ENCODE data around the gene MOK. TPM values are rescaled to one million over a fixed set of nuclear protein-coding genes. Genes with fewer than 3 reads are reported as not detected.

MOK gene
- total RNA-seq, 1 experiment from 2014 or later: 38.4 TPM

- no peak for DNase-seq (ENCODE audit: low read depth)
These were observed 79.6 kb downstream of the MOK start for GRCh38 chr14:102225386-102225785.

- no peak for DNase-seq (ENCODE audit: low read depth)
These were observed 81.3 kb downstream of the MOK start for GRCh38 chr14:102223682-102224081.

- DNase-seq (ENCODE audit: low read depth): no peak
These were observed 82.2 kb downstream of the MOK start for GRCh38 chr14:102222751-102223150.

DNA sequence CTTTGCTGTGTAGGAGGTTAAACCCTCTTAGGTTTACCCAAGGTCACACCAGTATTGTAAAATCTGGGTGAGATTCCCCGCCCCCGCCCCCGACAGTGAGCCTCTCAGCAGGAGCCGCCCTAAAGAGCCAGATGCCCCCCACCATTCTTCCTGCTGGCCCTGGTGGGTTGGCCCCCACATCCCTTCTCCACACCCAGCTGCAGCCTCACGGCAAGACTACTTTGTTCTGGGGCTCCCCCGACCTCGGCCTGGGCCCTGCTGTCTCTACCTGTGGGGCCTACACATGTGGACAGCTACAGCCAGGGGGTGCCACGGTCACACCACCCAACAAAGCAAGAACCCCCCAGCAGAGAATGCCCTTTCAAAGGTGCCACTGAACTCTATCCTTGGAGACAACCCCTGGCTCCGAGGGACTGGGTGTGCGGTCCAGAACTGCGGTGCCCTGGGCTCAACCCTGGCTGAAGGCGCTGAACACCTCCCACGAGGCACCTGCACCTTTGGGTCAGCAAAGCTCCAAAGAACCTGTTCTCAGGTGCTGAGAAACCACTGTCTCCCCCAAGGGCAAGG lies 82.9 kb downstream of the MOK start:
- DNase-seq (ENCODE audit: low read depth): no peak

GRCh38 chr14:102221026-102221425 lies 83.9 kb downstream of the MOK start:
- peak; percentile 23 for DNase-seq (ENCODE audit: low read depth)

DNA sequence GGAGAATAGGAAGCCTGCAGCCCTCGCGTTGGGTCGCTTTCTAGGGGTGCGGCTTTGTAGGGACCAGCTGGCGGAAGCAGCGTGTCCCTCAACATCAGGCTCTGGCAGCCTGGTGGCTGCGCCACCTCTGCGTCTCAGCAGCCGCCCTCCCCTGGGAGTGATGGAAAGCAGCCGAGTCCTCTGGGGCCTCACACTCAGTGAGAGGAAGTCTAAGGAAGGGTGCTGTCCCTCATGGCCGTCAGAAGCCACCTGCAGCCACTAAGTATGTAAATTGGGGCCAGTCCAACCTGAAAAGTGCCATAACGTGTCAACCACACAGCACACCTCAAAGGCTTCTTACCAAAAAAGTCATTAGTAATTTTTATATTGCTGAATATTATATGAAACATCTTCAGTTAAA lies 84.9 kb downstream of the MOK start:
- DNase-seq (ENCODE audit: low read depth): no peak

- no peak for DNase-seq (ENCODE audit: low read depth)
These were observed 85.6 kb downstream of the MOK start for GRCh38 chr14:102219316-102219715.

- no peak for DNase-seq (ENCODE audit: low read depth)
These were observed 86.3 kb downstream of the MOK start for GRCh38 chr14:102218688-102219087.

- DNase-seq (ENCODE audit: low read depth): no peak
These were observed 87.0 kb downstream of the MOK start for GRCh38 chr14:102217987-102218421.

GRCh38 chr14:102217399-102217798 lies 87.6 kb downstream of the MOK start:
- DNase-seq (ENCODE audit: low read depth): no peak

- DNase-seq (ENCODE audit: low read depth): no peak
These were observed 89.3 kb downstream of the MOK start for GRCh38 chr14:102215576-102216250.

GRCh38 chr14:102215071-102215470 lies 89.9 kb downstream of the MOK start:
- DNase-seq (ENCODE audit: low read depth): no peak

GRCh38 chr14:102213984-102214658 lies 90.8 kb downstream of the MOK start:
- no peak for DNase-seq (ENCODE audit: low read depth)

DNA sequence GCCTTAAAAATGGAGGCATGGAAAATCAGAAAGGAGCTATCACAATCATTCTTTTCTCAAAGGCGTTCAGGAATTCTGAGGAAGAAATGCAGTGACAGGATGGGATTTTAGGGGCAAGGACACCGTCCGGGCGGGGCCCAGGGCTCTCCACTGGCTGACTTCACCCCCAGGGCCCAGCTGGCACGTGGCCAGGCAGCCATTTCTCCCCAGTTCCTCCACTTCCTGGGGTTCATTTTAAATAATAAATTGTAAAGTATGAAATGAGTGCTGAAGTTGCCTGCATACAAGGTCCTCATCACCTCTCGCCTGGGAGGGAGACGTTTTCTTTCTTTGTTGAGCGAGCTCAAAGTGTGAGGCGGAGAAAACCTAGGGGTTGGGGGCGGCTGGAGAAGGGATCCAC lies 91.5 kb downstream of the MOK start:
- DNase-seq (ENCODE audit: low read depth): no peak

DNA sequence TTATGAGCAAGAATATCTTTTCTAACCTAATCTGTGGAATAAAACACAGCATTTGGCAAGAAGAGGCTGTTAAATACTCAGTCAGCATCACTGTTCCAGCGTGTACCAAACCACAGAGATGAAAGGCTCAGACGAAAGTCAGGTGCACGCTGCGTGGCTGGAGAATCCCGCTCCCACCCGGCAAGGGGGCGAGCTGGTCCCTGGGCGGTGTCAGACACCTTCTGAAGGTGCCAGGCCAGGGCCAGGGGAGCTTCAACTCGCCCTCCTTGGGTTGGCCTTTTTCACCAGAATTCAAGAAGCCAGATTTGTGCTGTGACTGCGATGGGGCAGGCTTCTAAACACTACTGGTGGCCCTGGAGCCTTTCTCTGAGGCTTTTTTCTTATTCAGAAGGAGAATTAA lies 92.1 kb downstream of the MOK start:
- no peak for DNase-seq (ENCODE audit: low read depth)

DNA sequence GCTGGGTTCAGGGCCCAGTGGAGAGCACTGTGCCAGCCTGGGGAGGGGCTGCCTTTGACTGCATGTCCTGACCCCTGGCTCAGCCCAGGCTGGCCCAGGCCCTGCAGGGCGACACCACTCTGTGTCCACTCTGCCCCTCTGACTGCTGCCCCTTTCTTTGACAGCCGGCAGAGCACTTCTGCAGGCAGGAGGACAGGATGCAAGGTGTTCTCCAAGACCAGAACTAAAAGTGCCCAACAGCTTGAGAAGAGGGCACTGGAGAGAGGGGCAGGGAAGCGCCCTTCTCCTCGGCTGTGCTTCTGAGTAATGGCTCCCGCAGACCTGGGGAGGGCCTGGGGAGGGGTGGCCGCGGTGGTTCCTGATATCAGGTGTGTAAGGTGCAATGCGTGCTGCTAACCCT lies 92.6 kb downstream of the MOK start:
- DNase-seq (ENCODE audit: low read depth): no peak

DNA sequence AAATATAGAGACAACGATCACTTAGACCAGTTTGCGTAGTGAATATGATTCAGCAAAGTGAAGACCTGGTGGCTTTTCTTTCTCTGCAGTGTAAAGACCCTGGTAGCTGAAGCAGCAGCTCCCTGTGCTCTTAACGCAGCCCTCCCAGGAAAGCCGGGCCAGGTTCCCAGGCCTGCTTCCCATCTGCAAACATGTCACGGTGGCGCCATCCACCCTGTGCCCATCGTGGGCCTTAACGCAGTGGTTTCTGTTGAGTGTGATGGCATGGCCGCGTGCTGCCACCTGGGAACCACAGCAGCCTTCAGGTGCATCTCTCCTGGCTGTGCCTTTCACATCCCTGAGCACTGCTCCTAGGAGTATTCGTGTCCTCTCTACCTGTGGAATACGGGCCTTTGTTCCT lies 93.7 kb downstream of the MOK start:
- no peak for DNase-seq (ENCODE audit: low read depth)

- no peak for DNase-seq (ENCODE audit: low read depth)
These were observed 94.4 kb downstream of the MOK start for GRCh38 chr14:102210421-102211042.

GRCh38 chr14:102209224-102209966 lies 95.6 kb downstream of the MOK start:
- peak; percentile 8 for DNase-seq (ENCODE audit: low read depth)

GRCh38 chr14:102208741-102209140 lies 96.2 kb downstream of the MOK start:
- DNase-seq (ENCODE audit: low read depth): no peak

DNA sequence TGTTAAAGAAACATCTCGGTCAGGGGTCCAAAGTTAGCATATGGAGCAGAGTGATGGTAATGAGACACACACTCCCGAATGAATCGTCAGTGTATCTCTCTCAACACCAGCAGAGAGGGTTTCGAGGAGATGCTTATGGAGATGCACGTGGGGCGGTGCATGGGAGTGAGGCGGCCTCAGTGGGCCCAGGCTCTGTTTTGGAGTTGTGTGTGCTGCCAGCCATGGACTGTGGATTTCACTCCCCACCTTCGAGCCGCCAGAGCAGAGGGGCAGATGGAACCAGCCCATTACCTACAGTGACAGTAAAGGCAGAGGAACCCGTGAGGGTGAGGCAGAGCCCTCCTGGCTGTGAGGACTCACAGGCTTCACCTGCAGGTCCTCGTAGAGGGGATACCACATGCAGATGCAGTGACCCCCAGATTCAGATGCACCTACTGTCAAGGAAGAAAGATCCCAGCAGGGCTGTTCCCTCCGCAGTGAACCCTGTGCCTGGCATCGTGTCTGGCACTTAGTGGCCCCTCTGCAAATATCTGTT lies 97.1 kb downstream of the MOK start:
- no peak for DNase-seq (ENCODE audit: low read depth)

DNA sequence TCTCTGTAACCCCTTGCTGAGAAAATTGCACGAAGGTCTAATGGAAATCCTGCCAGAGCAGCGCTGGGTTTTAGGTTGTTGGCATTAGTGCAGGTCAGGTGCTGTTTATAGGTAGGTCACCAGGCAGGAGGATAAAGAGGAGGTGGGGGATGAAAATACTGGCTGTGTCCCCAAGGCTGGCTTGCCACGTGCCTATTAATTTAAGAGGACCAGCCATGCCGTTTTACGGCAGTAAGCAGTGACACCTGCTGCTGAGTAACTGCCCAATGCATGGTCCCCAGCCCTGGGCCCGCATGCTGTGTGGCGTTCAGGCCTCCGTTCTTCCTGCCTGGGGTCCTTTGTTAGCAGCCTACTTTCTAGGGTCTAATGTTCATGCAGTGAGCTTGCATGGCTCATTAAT lies 98.0 kb downstream of the MOK start:
- DNase-seq (ENCODE audit: low read depth): no peak
